Endometrium (tissue), 2 donors: ENCODE results near the gene CACNG4.

Experiments used
- FAIRE-seq: peaks from 2 replicates; lab custom pipeline; 2012; peaks lifted over from hg19 to GRCh38; lab: Jason Lieb, UNC
- donor health status: control.
- donor health status: control.

Gene CACNG4

GRCh38 chr17:66985338-66986237, 21.1 kb downstream of the CACNG4 start:
- FAIRE-seq = no peak

GRCh38 chr17:66986659-66987058, 22.2 kb downstream of the CACNG4 start:
- no peak for FAIRE-seq

GRCh38 chr17:66987059-66987616, 22.6 kb downstream of the CACNG4 start:
- FAIRE-seq = no peak

GRCh38 chr17:66988069-66988798, 23.7 kb downstream of the CACNG4 start:
- FAIRE-seq = no peak

GRCh38 chr17:66989076-66989475, 24.6 kb downstream of the CACNG4 start:
- no peak for FAIRE-seq

GRCh38 chr17:66989579-66989978, 25.1 kb downstream of the CACNG4 start:
- no peak for FAIRE-seq

GRCh38 chr17:66990047-66990446, 25.5 kb downstream of the CACNG4 start:
- FAIRE-seq = no peak

- no peak for FAIRE-seq
These were observed 28.5 kb downstream of the CACNG4 start for GRCh38 chr17:66992911-66993442.

- no peak for FAIRE-seq
These were observed 29.9 kb downstream of the CACNG4 start for GRCh38 chr17:66994361-66994760.

- FAIRE-seq = no peak
These were observed 30.5 kb downstream of the CACNG4 start for GRCh38 chr17:66994930-66995535.

- no peak for FAIRE-seq
These were observed 31.4 kb downstream of the CACNG4 start for GRCh38 chr17:66995944-66996343.

- FAIRE-seq = no peak
These were observed 32.4 kb downstream of the CACNG4 start for GRCh38 chr17:66996926-66997325.

GRCh38 chr17:67003231-67003630, 38.7 kb downstream of the CACNG4 start:
- no peak for FAIRE-seq

GRCh38 chr17:67004181-67004580, 39.7 kb downstream of the CACNG4 start:
- FAIRE-seq = no peak

GRCh38 chr17:67007266-67007665, 42.8 kb downstream of the CACNG4 start:
- FAIRE-seq = no peak

- FAIRE-seq = no peak
These were observed 43.6 kb downstream of the CACNG4 start for GRCh38 chr17:67008101-67008500.

GRCh38 chr17:67011527-67012175, 47.1 kb downstream of the CACNG4 start:
- FAIRE-seq = no peak

- no peak for FAIRE-seq
These were observed 49.4 kb downstream of the CACNG4 start for GRCh38 chr17:67013891-67014290.

GRCh38 chr17:67015001-67015400, 50.5 kb downstream of the CACNG4 start:
- no peak for FAIRE-seq

GRCh38 chr17:67016039-67016762, 51.7 kb downstream of the CACNG4 start:
- FAIRE-seq = no peak

- FAIRE-seq = no peak
These were observed 53.4 kb downstream of the CACNG4 start for GRCh38 chr17:67017910-67018309.
